Left lung (tissue), 10 donors: ENCODE data around the gene ABL1. TPM values are rescaled to one million over a fixed set of nuclear protein-coding genes. Genes with fewer than 3 reads are reported as not detected.

ENCODE experiments used
- ATAC-seq: fragments of 200-7000 bp; cut with Tn5 transposase; one replicate; pipeline ENCODE4 v1.9.1; 2020; ENCODE audit warnings: moderate library complexity
- DNase-seq, 4 donors: peaks; one replicate each; pipeline ENCODE4 v3.0.0-alpha.2; 2013 to 2020
- H3K27ac ChIP-seq, 2 donors: fragments of 200-600 bp; sonication (generic) in 1 of 2; one replicate each; pipeline versions ENCODE4 v1.5.0 to v1.8.0; 2020 to 2021
- H3K27me3 ChIP-seq, 2 donors: fragments of 200-600 bp; sonication (generic) in 1 of 2; one replicate each; pipeline versions ENCODE4 v1.5.0 to v1.8.0; 2020 to 2021
- H3K36me3 ChIP-seq, 2 donors: fragments of 200-600 bp; sonication (generic) in 1 of 2; one replicate each; pipeline versions ENCODE4 v1.5.0 to v1.8.0; 2020 to 2021
- H3K4me1 ChIP-seq, 2 donors: fragments of 200-600 bp; one replicate each; pipeline ENCODE4 v1.8.0; 2021
- H3K4me3 ChIP-seq, 2 donors: fragments of 200-600 bp; sonication (generic) in 1 of 2; one replicate each; pipeline versions ENCODE4 v1.5.0 to v1.8.0; 2020 to 2021; ENCODE audit warnings: mild to moderate bottlenecking in 1 of 2
- H3K9me3 ChIP-seq, 2 donors: fragments of 200-600 bp; sonication (generic) in 1 of 2; one replicate each; pipeline versions ENCODE4 v1.5.0 to v1.8.0; 2020 to 2021
- intact Hi-C, 2 donors: fragments of 100-400 bp; cut with DNase I; formaldehyde crosslinking; loops; one replicate each; pipeline versions ENCODE4 v1.11.2 to v1.14.2; 2022
- polyA plus RNA-seq, 6 donors: library from polyadenylated mRNA; unstranded; fragments of 120-200 nt; gene quantifications; one replicate each; pipeline ENCODE4 v1.2.1, GENCODE V29; 2013; ENCODE audit not compliant: insufficient read length in 6 of 6
- total RNA-seq, 2 donors: library from RNA; stranded (reverse); fragmentation: NEBNext Ultra II Directional; extraction: Animal tissue kit (Norgen Biotek cat#: 25700); gene quantifications; one replicate each; pipeline ENCODE4 v1.2.1, GENCODE V29; 2021
- TF ChIP-seq, protein P1 (sequence below), 2 donors: fragments of 200-600 bp; sonication (generic) in 1 of 2; IDR thresholded peaks; one replicate each; pipeline versions ENCODE4 v1.5.0 to v1.8.0; 2021; ENCODE audit warnings: antibody characterized with exemption in 2 of 2
- donor health status: DM: no; HTN: yes; CAD: no.
- donor health status: DM: no; HTN: no; CAD: no.

The ABL1 gene
- total and polyA plus RNA-seq, 8 donors, result 55.6 to 83.3 (median 72.4) TPM

DNA sequence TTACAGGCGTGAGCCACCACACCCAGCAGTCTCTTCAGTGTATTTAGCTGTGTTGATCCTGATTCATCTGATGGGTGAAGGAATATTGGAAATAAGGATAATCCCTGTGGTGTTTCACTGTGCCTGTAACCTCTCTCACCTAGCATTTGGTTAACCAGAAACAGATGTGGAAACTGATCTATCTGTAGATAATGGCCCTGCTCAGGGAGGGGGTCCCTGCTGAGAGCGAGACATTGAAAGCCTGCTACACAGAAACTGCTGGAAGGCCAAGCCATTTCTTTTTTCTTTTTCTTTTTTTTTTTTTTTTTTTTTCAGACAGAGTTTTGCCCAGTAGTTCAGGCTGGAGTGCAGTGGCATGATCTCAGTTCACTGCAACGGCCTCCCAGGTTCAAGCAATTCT is 33.2 kb downstream of the ABL1 start:
- no peaks in the 10 kb centered on the region for H3K27me3 ChIP-seq
- peaks cover 7 to 41% of the 10 kb centered on the region in 2 donors for H3K36me3 ChIP-seq
- no peak overlapping the region for H3K4me3 ChIP-seq
- TF ChIP-seq, protein P1, sequence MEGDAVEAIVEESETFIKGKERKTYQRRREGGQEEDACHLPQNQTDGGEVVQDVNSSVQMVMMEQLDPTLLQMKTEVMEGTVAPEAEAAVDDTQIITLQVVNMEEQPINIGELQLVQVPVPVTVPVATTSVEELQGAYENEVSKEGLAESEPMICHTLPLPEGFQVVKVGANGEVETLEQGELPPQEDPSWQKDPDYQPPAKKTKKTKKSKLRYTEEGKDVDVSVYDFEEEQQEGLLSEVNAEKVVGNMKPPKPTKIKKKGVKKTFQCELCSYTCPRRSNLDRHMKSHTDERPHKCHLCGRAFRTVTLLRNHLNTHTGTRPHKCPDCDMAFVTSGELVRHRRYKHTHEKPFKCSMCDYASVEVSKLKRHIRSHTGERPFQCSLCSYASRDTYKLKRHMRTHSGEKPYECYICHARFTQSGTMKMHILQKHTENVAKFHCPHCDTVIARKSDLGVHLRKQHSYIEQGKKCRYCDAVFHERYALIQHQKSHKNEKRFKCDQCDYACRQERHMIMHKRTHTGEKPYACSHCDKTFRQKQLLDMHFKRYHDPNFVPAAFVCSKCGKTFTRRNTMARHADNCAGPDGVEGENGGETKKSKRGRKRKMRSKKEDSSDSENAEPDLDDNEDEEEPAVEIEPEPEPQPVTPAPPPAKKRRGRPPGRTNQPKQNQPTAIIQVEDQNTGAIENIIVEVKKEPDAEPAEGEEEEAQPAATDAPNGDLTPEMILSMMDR (IDR thresholded peaks at IDR 0.05), result no peak
- ATAC-seq (no peak), DNase-seq (no peak)
- no peak overlapping the region for H3K27ac ChIP-seq
- intact Hi-C loops, result loop anchor here in 1 of 2 donors (5.0 to 10.0 kb wide), 3 partner anchors 77 to 166 kb away; no protein-coding TSS in a partner anchor
- H3K9me3 ChIP-seq, result no peaks in the 10 kb centered on the region
- peaks cover 0 to 5% of the 10 kb centered on the region in 2 donors for H3K4me1 ChIP-seq

DNA sequence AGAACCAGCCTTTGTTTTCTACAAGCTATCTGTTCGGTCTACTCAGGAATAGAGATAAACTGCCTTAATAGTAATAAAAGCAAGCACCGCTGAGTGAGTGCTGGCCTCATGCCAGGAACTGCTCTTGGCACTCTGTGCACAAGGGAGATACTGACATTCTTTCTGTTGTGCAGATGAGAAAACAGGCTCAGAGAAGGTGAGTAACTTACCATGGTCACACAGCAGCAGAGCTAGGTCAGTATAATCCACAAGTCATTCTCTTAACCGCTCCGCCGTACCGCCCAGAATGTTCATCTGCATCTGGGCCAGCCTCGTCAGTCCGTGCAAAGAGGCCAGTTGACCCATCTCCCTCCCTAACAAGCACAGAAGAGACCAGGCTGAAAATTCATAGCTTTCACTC is 34.2 kb downstream of the ABL1 start:
- DNase-seq (peak in 1 of 4 donors; percentile 48), ATAC-seq (no peak)
- Histone ChIP-seq H3K4me1 (no peaks in the 10 kb centered on the region), H3K36me3 (peaks cover 7 to 42% of the 10 kb centered on the region in 2 donors), H3K27me3 (no peaks in the 10 kb centered on the region), H3K27ac (no peak overlapping the region), H3K4me3 (no peak overlapping the region), H3K9me3 (no peaks in the 10 kb centered on the region)
- intact Hi-C loops, result loop anchor here in 1 of 2 donors (5.0 to 10.0 kb wide), 3 partner anchors 76 to 167 kb away; no protein-coding TSS in a partner anchor
- TF ChIP-seq, protein P1 (IDR thresholded peaks at IDR 0.05), result no peak

DNA sequence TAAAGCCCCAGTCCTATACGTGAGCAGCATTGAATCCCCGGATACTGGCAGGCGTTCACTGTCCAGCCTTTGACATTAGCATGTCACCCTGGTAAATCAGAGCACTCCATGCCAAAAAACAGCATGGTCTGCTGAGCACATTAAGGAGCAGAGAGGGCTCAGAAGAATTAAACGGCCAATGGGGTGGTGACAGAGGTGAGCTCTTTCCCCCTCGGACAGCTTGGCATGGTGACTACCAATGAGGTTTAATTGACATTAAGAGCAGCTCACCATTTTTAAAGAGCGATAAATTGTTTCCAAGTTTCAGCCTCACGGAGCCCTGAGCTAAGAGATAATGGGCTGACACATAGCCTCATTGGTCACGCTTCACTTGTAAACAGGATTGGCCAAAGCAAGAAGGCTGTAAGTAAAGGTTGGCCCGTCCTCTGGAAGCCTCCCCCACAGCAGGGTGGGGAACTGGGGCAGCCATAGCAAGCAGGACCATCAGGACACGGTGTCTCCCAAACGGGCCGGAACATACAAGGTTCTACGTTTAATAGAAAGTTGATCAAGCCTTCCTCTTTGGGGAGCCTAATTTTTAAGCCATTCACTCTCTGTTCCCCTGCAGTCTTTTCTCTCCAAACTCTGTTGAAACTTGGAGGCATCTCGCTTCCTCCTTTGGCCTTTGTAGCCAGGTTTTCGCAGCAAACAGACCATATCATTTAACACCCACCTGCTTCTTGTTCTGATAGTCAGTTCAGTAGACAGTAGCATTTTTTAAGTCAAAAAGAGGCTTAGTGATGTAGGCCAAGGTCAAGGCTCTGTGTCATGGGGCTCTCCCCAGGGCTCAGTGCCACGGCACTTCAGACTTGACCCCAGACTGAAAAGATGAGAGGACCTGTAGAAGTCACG is 35.7 kb downstream of the ABL1 start:
- peaks cover 7 to 47% of the 10 kb centered on the region in 2 donors for H3K36me3 ChIP-seq
- no peak overlapping the region for H3K4me3 ChIP-seq
- no peak overlapping the region for H3K27ac ChIP-seq
- DNase-seq (no peak), ATAC-seq (no peak)
- H3K9me3 ChIP-seq, result no peaks in the 10 kb centered on the region
- intact Hi-C loops, result loop anchor here in 1 of 2 donors (10.0 kb wide), 1 partner anchor 174 kb away; no protein-coding TSS in a partner anchor
- H3K27me3 ChIP-seq, result no peaks in the 10 kb centered on the region
- TF ChIP-seq, protein P1 (IDR thresholded peaks at IDR 0.05), result no peak
- H3K4me1 ChIP-seq, result no peaks in the 10 kb centered on the region

DNA sequence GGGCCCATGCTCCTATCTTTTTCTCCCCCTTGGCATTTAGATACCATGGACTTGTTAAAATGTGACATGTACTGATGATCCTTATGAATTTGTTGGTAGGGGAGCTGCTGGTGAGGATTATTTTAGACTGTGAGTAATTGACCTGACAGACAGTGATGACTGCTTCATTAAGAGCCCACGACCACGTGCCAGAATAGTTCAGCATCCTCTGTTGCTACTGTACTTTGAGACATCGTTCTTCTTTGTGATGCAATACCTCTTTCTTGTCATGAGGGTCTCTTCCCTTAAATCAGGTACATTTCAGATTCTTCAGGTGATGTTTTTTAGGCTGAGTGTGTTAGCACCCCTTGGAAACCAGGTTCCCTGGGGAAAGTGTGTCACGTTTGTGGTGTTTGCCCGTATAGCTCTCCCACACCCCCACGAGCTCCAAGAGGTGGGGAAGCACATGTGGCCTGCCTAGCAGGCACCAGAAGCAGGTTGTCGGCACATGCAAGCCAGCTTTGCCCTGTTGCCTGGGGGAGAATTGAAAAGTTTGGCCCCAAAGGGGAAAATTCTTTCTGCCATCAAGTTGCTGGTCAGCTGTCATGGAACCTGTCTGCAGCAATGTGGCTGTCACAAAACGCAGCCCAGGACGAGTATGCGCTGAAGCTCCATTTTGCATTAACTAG is 36.5 kb downstream of the ABL1 start:
- intact Hi-C loops, result loop anchor here in 1 of 2 donors (10.0 kb wide), 1 partner anchor 173 kb away; no protein-coding TSS in a partner anchor
- no peaks in the 10 kb centered on the region for H3K4me1 ChIP-seq
- peaks cover 7 to 55% of the 10 kb centered on the region in 2 donors for H3K36me3 ChIP-seq
- H3K4me3 ChIP-seq, result no peak overlapping the region
- TF ChIP-seq, protein P1 (IDR thresholded peaks at IDR 0.05), result no peak
- ATAC-seq, result no peak
- H3K27me3 ChIP-seq, result no peaks in the 10 kb centered on the region
- no peak for DNase-seq
- H3K9me3 ChIP-seq, result no peaks in the 10 kb centered on the region
- no peak overlapping the region for H3K27ac ChIP-seq

DNA sequence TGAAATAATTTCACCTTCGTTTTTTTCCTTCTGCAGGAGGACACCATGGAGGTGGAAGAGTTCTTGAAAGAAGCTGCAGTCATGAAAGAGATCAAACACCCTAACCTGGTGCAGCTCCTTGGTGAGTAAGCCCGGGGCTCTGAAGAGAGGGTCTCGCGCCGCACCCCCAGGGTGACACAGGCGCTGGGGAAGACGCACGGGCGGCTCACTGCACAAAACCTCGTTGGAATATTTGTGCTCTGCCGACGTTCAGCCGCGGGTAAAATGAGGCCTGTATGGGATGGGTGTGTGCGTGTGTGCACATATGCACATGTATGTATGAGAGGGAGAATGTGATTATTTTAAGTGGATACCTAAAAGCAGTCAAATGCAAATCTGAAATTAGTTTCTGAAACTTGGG is 37.0 kb downstream of the ABL1 start:
- Histone ChIP-seq H3K27me3 (no peaks in the 10 kb centered on the region), H3K36me3 (peaks cover 7 to 60% of the 10 kb centered on the region in 2 donors), H3K4me1 (no peaks in the 10 kb centered on the region), H3K27ac (no peak overlapping the region), H3K4me3 (no peak overlapping the region), H3K9me3 (no peaks in the 10 kb centered on the region)
- DNase-seq (no peak), ATAC-seq (no peak)
- TF ChIP-seq, protein P1 (IDR thresholded peaks at IDR 0.05), result no peak
- intact Hi-C loops, result loop anchor here in 1 of 2 donors (10.0 kb wide), 1 partner anchor 173 kb away; no protein-coding TSS in a partner anchor
